ENCODE measurements around the gene SNX27.

Gene SNX27

GRCh38 chr1:151704246-151704645 lies 92.4 kb downstream of the SNX27 start:
- TF ChIP-seq POLR2AphosphoS5 (IDR thresholded peaks at IDR 0.05; ENCODE audit: low read depth, low read length) (no peak), FOXP2 (optimal IDR thresholded peaks at IDR 0.05; ENCODE audit: borderline replicate concordance, extremely low read depth, extremely low read length, insufficient read depth) (no peak), SIN3A (IDR thresholded peaks at IDR 0.05; ENCODE audit: borderline replicate concordance, insufficient read depth, low read length) (no peak), TAF1 (IDR thresholded peaks at IDR 0.05; ENCODE audit: borderline replicate concordance, insufficient read depth, low read length) (no peak)
- TF ChIP-seq, protein P1, sequence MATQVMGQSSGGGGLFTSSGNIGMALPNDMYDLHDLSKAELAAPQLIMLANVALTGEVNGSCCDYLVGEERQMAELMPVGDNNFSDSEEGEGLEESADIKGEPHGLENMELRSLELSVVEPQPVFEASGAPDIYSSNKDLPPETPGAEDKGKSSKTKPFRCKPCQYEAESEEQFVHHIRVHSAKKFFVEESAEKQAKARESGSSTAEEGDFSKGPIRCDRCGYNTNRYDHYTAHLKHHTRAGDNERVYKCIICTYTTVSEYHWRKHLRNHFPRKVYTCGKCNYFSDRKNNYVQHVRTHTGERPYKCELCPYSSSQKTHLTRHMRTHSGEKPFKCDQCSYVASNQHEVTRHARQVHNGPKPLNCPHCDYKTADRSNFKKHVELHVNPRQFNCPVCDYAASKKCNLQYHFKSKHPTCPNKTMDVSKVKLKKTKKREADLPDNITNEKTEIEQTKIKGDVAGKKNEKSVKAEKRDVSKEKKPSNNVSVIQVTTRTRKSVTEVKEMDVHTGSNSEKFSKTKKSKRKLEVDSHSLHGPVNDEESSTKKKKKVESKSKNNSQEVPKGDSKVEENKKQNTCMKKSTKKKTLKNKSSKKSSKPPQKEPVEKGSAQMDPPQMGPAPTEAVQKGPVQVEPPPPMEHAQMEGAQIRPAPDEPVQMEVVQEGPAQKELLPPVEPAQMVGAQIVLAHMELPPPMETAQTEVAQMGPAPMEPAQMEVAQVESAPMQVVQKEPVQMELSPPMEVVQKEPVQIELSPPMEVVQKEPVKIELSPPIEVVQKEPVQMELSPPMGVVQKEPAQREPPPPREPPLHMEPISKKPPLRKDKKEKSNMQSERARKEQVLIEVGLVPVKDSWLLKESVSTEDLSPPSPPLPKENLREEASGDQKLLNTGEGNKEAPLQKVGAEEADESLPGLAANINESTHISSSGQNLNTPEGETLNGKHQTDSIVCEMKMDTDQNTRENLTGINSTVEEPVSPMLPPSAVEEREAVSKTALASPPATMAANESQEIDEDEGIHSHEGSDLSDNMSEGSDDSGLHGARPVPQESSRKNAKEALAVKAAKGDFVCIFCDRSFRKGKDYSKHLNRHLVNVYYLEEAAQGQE (IDR thresholded peaks at IDR 0.05; ENCODE audit: insufficient read depth in 1 of 2, low read depth in 2 of 2, low read length in 2 of 2), result no peak

GRCh38 chr1:151705146-151705545 lies 93.3 kb downstream of the SNX27 start:
- TF ChIP-seq POLR2AphosphoS5 (IDR thresholded peaks at IDR 0.05; ENCODE audit: low read depth, low read length) (no peak), SIN3A (IDR thresholded peaks at IDR 0.05; ENCODE audit: borderline replicate concordance, insufficient read depth, low read length) (no peak), FOXP2 (optimal IDR thresholded peaks at IDR 0.05; ENCODE audit: borderline replicate concordance, extremely low read depth, extremely low read length, insufficient read depth) (no peak), TAF1 (IDR thresholded peaks at IDR 0.05; ENCODE audit: borderline replicate concordance, insufficient read depth, low read length) (no peak)
- TF ChIP-seq, protein P1 (IDR thresholded peaks at IDR 0.05; ENCODE audit: insufficient read depth in 1 of 2, low read depth in 2 of 2, low read length in 2 of 2), result no peak

GRCh38 chr1:151705753-151706463 lies 94.1 kb downstream of the SNX27 start:
- TF ChIP-seq, protein P1 (IDR thresholded peaks at IDR 0.05; ENCODE audit: insufficient read depth in 1 of 2, low read depth in 2 of 2, low read length in 2 of 2), result no peak
- TF ChIP-seq POLR2AphosphoS5 (IDR thresholded peaks at IDR 0.05; ENCODE audit: low read depth, low read length) (no peak), SIN3A (IDR thresholded peaks at IDR 0.05; ENCODE audit: borderline replicate concordance, insufficient read depth, low read length) (no peak), FOXP2 (optimal IDR thresholded peaks at IDR 0.05; ENCODE audit: borderline replicate concordance, extremely low read depth, extremely low read length, insufficient read depth) (no peak), TAF1 (IDR thresholded peaks at IDR 0.05; ENCODE audit: borderline replicate concordance, insufficient read depth, low read length) (no peak)

DNA sequence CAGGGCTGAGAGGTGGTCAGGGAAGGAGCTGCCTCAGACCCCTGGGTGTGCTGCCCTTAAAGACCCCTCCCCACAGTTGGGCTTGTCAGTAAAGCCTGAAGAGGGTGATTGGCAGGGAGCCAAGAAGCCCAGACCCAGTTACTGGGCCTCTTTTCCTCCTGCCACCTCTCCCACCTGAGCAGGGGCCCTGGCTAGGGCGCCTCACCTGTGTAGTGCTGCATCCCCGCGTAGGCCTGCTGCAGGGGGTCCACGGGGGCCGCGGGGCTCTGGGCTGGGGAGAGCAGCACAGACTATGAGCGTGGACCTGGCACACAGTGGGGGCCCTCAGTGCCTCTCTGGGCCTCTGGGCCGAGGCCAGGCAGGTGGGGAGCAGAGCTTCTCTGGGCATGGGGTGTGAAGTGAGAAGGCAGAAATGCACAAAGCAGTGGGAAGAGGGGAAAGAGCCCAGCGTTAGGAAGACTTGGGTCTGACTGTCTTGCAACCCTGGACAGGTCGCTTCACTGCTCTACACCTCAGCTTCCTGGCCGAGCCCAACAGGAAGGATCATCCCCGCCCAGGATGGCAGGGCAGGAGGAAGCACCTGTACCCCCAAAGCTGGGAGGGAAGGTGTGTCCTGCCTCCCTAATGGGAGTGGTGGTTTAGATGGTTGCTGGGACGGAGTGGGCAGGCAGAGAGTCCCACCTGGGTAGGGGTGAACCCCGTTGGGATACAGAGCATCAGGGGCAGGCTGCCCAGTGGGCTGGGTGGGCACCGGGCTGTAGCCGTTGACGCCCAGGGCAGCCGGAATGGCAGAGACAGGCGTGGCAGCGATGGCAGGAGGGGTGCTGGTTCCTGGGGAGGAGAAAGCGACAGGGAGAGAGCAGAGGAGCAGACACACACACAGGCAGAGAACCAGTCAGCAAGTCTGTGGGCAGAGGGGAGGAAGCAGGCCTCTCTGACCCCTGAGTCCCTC lies 94.9 kb downstream of the SNX27 start:
- TF ChIP-seq FOXP2 (optimal IDR thresholded peaks at IDR 0.05; ENCODE audit: borderline replicate concordance, extremely low read depth, extremely low read length, insufficient read depth) (no peak), POLR2AphosphoS5 (IDR thresholded peaks at IDR 0.05; ENCODE audit: low read depth, low read length) (no peak), SIN3A (IDR thresholded peaks at IDR 0.05; ENCODE audit: borderline replicate concordance, insufficient read depth, low read length) (no peak), TAF1 (IDR thresholded peaks at IDR 0.05; ENCODE audit: borderline replicate concordance, insufficient read depth, low read length) (no peak)
- TF ChIP-seq, protein P1 (IDR thresholded peaks at IDR 0.05; ENCODE audit: insufficient read depth in 1 of 2, low read depth in 2 of 2, low read length in 2 of 2), result no peak
